ENCODE data around the gene RAB30.

RAB30 gene

DNA sequence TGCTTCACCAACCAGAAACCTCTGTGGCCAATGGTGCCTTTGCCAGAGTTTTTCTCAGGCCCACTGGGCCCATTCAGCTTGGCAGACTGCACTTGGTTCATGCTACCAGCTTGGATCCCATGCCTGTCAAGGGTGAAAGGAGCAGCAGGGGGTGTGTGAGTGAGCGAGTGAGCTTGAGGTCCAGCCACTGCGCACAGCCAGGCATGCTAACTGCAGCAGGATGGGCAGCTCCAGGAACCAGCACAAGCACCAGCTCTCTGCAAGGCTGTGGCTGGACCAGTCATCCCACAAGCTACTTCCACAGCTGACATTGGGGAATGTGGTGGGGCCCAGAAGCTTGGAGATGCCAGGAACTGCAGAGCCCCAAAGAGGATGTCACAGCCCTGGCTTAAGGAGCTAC, 129.3 kb downstream of the RAB30 start:
- DNase-seq, result no peak

DNA sequence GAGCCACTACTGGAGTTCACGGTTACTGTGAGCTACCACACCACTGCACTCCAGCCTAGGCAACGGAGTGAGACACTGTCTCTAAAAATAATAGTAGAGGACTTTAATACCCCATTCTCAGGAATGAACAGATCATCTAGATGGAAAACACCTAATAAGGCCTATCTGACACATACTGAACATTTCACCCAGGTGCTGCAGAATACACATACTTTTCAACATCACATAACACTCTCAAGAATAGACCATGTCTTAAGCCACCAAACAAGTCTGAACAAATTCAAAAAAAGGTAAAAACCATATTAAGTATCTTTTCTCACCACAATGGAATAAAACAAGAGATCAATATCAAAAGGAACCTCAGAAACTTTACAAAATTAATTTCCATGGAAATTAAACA, 132.2 kb downstream of the RAB30 start:
- DNase-seq, result no peak

- no peak for DNase-seq
Observed at GRCh38 chr11:82937554-82937953, 134.1 kb downstream of the RAB30 start.

DNA sequence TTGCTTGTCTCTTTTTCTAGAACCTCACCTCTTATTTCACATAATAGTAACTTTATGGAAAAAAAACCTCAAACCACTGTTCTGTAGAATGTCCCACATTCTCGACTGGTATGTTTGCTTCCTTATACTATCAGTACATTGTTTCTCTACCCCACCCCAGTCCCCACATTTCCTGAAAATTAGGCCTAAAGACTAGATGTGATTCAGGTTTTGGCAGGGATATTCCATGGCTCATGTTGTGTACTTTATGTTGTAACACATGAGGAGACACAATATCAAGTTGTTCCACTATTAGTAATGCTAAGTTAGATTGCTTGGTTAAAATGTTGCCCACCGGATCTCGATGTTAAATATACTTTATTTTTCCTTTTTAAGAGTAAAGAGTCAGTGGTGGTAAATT, 135.4 kb downstream of the RAB30 start:
- DNase-seq, result peak; percentile 20

GRCh38 chr11:82932564-82932963, 139.1 kb downstream of the RAB30 start:
- DNase-seq, result no peak

DNA sequence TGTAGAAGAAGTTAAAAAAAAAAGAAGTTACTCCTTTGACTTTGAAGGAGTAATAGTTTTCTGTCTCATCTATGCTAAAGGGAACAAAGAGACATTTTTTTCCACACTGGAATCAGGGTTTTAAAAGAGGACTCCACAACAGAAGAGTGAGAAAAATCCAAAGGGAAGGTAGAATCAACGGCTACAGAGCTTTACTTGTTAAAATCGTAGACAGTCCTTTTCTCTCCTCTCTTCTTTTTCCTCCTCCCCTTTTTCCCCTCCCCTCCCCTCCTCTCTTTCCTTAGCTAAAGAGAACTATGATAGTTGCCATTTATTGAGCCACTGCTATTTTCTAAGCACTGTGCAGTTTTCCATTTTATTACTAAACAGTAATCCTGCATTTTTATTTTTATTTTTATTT, 141.0 kb downstream of the RAB30 start:
- DNase-seq, result no peak

- no peak for DNase-seq
Observed at GRCh38 chr11:82930229-82930628, 141.5 kb downstream of the RAB30 start.

- no peak for DNase-seq
Observed at GRCh38 chr11:82929121-82929520, 142.6 kb downstream of the RAB30 start.

DNA sequence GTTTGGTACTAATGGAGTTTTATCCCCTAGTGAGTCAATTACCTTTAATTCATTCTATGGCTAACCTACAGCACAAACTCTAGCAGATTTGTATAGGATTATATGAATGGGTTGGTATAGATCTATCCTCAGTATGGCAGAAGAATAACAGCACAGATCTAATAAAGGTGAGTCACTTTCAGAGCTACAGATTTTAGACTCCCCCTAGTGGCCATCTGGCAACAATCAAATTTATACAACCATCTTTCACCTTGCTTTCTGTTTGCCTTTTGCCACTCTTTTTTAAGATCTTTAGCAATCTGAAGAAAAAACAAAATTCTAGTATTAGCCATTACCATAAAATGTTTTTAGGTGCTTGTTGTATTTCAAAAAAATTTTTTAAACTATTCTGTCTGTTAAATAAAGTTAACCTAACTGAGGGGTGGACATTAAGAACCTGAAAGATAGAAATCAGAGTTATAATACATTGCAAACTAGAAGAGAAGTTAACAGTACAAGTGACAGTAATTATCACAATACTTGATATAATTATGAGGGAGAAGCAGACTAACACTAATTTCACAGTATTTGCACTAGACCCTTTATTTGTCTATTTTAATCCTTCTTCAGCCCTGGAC, 144.3 kb downstream of the RAB30 start:
- peak; percentile 61 for DNase-seq

DNA sequence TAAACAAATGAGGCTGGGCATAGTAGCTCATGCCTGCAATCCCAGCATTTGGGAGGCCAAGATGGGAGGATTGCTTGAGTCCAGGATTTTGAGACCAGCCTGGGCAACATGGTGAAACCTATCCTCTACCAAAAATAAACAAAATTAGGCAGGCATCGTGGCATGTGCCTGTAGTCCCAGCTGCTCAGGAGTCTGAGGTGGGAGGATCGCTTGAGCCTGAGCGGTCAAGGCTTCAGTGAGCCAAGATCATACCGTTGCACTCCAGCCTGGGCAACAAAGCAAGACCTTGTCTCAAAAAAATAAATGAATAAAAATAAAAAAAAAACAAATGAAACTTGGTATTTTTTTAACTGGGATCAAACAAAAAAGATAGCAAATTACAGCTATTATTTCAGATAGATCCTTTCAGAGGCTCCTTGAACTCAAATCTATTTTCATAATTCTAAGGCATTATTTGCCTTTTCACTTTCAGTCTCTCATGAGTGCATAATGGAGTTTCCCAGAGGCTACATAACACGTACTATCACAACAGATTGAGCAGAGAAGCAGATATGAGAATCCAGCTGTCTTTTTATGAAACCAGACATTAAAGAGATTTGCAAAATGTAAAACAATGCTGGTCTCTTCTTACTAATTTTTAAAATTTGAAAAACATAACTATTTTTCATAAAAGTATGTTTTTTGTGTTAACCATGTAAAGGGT, 147.0 kb downstream of the RAB30 start:
- no peak for DNase-seq

Data from fibroblast of skin of back (primary cell).